Glomerular visceral epithelial cell (primary cell): ENCODE results near the gene GPR6.

Source experiments
- DNase-seq: peaks from one replicate; pipeline ENCODE4 v3.0.0-alpha.2; 2016; ENCODE audit errors: extremely low spot score

Gene GPR6

GRCh38 chr6:109978174-109979032 is at the start of gene GPR6:
GPR6 (plus strand) TSS chr6:109978311; CDS start chr6:109979113, 802 bp downstream.
- DNase-seq = peak; percentile 50

GRCh38 chr6:109934293-109934692 is 43.8 kb upstream of the GPR6 start:
- DNase-seq = no peak

- no peak for DNase-seq
Observed at GRCh38 chr6:109939654-109940053, 38.5 kb upstream of the GPR6 start.

- DNase-seq = no peak
Observed at GRCh38 chr6:109944448-109944847, 33.7 kb upstream of the GPR6 start.

GRCh38 chr6:109945091-109945490 is 33.0 kb upstream of the GPR6 start:
- no peak for DNase-seq

- DNase-seq = no peak
Observed at GRCh38 chr6:109946979-109947378, 31.1 kb upstream of the GPR6 start.

- DNase-seq = no peak
Observed at GRCh38 chr6:109949281-109950065, 28.6 kb upstream of the GPR6 start.

GRCh38 chr6:109955491-109955890 is 22.6 kb upstream of the GPR6 start:
- DNase-seq = no peak

- no peak for DNase-seq
Observed at GRCh38 chr6:109958626-109959025, 19.5 kb upstream of the GPR6 start.

- DNase-seq = no peak
Observed at GRCh38 chr6:109961611-109962041, 16.5 kb upstream of the GPR6 start.

GRCh38 chr6:109962271-109962670 is 15.8 kb upstream of the GPR6 start:
- no peak for DNase-seq

GRCh38 chr6:109963598-109964170 is 14.4 kb upstream of the GPR6 start:
- DNase-seq = no peak

- no peak for DNase-seq
Observed at GRCh38 chr6:109964949-109965348, 13.2 kb upstream of the GPR6 start.

- no peak for DNase-seq
Observed at GRCh38 chr6:109966299-109966698, 11.8 kb upstream of the GPR6 start.

GRCh38 chr6:109977791-109978173 is 329 bp upstream of the GPR6 start:
- DNase-seq = no peak

GRCh38 chr6:109979033-109979921 is 1.2 kb downstream of the GPR6 start:
- no peak for DNase-seq

- no peak for DNase-seq
Observed at GRCh38 chr6:109984410-109984809, 6.3 kb downstream of the GPR6 start.

GRCh38 chr6:109987196-109987595 is 9.1 kb downstream of the GPR6 start:
- no peak for DNase-seq

GRCh38 chr6:109991201-109992101 is 13.3 kb downstream of the GPR6 start:
- DNase-seq = no peak

GRCh38 chr6:109998159-109998785 is 20.2 kb downstream of the GPR6 start:
- no peak for DNase-seq
